AG08396 (cell line): ENCODE measurements around the gene MYL11.
A peak's percentile ranks its signal among the peaks of the same experiment; 100 is the strongest.

ENCODE experiments used
- DNase-seq: peaks from one replicate; pipeline ENCODE4 v3.0.0; 2012; ENCODE audit warnings: low spot score, mixed read lengths

The MYL11 gene

GRCh38 chr16:30354423-30355143 is 20.0 kb upstream of the MYL11 start:
- DNase-seq: no peak

DNA sequence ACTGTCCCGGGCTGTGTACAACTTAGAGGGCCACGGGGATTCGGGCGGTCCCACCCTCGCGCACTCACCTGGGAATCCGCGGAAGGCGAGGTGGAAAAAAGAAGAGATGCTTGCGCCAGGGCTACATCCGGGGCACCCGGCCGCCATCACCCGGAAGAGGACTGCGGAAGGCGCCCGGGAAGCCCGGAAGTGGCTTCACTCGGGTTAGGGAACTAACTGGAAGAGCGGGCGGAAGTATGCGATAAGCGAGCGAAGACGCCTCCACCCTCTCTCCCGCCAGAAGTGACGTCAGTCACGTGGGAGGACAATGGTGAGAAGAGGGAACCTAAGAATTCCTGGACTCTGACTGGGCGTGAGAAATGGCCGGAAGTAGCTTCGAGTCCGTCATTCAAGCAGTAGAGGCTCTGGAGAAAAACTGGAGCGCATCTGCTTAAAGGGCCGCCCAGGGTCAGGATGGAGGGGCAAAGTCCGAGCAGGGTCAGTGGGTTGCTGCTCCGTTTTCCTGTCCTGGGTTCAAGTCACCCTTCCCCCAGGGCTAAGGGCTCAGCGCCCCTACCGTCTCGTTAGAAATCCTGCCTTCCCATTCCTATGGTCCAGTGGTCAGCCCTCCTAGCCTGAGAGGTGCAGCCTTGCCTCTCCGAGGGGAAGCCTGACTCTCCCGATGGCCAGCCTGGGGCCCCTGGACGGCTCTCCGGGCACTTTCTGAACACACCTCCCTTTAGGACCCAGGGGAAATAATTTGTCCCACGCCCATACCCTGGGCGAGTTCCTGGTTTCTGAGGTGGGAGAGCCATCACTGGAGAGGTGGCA is 19.3 kb upstream of the MYL11 start, which contains the start of gene CD2BP2:
Gene CD2BP2, minus strand, starts transcription at position 165 of the 810 bp plus-strand sequence. CDS start 627 bp downstream, outside the sequence.
- DNase-seq: peak; percentile 95

DNA sequence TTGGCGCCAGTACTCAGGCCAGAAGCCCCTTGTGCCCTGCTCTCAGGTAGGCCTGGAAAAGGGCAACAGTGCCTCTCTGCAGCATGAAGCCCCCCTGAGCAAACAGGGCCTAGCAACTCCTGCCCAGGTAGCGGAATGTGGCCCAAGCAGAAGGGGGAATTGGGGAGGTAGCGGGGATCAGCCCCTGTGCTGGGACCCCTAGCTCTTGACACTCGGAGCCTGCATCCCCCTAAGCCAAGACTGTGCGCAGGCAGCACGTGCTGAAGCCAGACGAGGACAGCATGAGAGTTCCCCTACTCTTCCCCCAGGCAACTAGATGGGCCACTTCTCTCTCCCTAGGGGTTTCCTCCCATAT is 18.7 kb upstream of the MYL11 start:
- no peak for DNase-seq

DNA sequence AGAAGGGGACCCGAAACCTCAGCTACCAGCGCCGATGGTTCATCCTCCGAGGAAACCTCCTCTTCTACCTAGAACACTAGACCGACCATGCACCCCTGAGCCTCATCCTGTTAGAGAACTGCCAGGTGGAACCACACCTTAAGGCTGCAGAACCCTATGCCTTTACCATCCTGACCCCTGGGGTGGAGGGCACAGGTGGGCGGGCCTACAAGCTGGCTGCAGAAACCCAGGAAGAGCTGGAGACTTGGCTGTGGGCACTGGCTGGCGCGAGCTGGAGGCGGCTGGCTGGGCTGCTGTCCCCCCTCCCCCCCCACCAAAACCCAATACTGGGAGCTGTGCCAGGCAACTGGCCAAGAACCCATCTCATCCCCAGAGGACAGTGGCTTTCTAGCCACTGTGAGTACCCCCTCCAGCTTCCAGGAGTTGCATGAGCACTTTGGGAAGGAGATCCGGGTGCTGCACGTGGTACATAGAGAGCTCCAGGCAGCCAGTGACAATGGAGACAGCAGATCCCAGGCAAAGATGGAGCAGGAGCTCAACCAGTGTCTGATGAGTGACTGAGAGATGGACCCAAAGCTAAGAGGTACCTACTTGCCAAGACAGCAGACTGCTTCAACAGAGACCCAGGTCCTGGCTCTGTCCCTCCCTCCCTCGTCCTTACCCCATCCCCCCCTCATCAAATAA is 18.1 kb upstream of the MYL11 start:
- no peak for DNase-seq

DNA sequence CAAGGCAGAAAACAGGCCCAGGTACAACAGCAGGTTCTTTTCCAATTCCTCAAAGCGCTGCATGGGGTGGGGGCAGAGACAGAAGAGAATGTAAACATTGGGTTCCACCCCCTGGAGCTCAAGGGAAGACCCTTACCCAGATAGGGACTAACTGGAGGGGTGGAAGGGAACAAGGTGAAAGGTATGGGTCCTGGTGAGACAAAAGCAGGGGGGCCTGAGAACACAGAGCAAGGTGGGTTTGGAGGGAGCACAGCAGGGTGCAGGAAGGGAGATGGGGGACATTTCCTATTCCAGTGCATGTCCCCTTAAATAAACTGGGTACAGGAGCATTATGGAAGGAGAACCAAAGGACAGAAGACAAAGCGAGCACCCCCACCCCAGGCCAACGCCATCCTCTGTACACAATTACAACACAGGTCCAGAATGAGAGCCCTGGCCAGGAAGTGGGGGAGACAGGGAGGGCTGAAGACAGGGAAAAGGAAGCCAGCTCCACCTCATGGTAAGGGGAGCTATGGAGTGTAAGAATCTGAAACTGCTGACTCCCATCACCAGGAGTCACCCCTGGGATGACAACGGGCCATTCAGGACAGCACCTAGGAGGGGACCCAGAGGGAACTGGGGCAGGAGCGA is 17.4 kb upstream of the MYL11 start:
- no peak for DNase-seq

DNA sequence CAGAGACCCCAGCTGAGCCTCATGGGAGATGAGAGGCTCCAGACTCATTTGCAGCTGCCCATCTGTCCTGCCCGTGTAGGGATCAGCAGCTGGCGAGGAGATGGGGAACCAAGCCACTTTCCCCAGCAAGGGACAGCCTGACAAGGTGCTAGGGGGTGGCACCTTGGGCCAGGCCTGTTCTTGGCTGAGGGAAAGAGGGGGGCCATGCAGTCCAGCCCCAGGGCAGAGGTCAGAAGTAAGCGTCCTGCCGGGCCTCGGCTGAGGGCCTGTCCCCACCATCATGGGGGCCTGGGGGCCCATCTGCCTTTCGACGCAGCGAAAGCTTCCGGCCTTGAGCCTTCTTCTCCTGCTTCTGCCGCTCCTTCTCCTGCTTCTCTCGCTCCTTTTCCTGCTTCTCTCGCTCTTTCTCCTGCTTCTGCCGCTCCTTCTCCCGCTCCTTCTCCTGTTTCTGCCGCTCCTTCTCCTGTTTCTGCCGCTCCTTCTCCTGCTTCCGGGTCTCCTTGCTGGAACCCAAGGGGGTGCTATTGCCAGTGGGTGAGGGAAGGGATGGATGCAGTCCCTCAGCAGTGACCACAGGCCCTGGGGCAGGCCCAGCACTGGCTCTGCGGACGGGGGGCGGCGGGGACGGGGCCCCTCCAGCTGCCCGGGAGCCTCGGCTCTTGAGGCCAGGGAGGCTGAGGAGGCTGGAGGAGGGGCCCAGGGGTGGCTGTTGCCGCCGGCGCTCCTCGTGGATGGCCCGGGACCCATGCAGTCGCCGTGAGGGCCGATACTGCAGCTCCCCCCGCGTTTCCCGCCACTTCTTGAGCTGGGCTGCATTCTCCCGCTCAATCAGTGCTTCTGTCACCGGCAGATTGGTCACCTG is 16.7 kb upstream of the MYL11 start:
- no peak for DNase-seq

- no peak for DNase-seq
These were observed 16.0 kb upstream of the MYL11 start for GRCh38 chr16:30358577-30358936.

DNA sequence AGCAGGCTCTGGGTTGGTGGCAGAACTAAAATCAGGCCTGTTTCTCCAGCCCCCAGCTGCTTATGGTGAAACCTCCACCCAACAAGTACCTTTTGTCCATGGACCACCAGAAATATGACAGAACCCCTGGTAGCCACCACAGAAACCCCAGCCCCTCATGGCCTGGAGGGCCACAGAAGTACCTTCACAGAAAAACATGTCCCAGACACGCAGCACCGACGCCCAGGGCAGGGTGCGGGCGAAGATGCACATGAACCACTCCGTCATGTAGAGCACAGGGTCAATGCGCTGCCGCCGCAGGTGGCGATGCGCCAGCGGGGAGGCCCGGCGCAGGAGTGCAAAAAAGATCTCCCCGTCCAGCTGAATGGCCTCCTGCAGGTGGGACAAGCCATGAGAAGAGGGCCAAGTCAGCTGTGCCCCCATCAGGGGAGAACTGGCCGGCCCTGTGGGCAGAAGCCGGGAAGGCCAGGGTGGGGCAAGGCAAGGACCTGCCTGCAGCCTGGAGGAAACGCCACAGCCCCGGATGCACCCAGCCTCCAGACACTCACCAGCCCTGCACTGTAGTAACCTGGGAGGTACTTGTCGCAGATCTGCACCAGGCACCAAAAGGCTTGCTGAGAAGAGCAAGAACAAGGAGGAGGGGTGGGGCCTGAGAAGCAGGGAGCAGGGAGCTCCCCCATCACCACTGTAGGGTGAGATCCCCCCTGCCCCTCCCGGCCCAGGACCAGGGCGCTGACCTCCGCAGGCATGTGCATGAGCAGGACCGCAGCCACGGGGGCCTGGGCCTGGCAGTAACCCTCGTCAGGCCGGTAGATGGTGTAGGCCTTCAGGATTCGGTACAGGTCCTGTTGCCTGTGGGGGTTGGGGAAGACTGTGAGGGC is 15.4 kb upstream of the MYL11 start:
- DNase-seq: no peak

GRCh38 chr16:30359871-30360170 is 14.8 kb upstream of the MYL11 start:
- DNase-seq: no peak

- no peak for DNase-seq
These were observed 13.4 kb upstream of the MYL11 start for GRCh38 chr16:30361180-30361579.

GRCh38 chr16:30365200-30365599 is 9.4 kb upstream of the MYL11 start:
- DNase-seq: no peak

- DNase-seq: no peak
These were observed 8.1 kb upstream of the MYL11 start for GRCh38 chr16:30366511-30366910.

DNA sequence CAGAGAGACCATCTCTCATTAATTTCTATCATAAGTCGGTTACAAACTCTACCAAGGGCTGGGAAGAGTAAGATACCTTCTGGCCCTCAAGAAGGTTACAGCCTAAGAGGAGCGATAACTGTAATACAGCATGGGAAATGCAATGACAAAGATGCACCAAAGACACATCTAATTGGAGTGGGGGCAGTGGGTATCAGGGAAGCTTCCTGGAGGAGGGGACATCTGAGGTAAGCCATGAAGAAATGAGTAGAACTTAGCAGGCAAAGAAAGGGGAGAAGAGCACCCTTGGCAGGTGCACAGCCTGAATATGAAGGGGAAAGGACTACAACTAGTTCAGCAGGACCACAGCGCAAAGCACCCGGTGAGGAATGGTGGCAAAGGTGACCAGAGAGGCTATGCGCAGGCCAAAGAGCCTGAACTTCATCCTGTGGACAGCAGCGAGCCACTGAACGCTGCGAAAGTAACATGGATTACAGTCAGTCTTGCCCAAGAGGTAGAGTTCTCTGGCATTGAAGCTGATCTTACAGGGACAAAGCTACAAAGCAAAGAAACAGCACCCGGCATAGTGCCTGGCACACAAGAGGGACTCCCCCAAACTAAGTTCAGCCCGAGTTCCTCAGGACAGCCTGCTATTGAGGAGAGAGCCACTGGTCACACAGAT is 7.1 kb upstream of the MYL11 start:
- no peak for DNase-seq

DNA sequence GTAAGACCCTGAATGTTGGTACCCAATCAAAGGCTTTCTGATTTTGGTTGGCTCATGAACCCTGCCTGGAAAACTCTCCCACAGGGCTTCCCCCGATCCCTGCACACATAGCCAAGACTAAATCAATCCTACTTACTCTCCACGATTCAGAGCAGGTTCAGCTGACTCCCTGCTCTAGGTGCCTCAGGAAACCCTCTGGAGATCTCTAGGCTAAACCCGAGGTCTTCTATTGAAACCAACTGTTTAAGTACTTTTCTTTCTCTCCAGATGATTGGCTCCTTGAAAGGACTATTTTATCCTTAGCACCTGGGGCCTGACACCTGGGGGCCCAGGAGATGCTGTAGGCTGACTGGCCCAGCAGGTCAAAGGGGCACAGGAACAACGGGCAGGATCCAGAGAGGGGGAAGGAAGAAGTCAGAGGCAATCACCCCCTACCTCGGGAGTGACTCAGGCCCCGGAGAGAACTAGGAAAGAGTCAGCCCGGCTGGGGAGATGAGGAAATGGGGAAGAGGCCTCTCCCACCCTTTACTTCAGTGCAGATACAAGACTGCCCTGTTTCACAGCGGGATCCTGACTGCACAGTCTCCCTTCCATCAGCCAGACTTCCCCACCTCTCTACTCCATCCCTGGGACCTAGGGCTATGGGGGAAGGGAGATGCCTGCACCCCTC is 6.3 kb upstream of the MYL11 start:
- peak; percentile 64 for DNase-seq

DNA sequence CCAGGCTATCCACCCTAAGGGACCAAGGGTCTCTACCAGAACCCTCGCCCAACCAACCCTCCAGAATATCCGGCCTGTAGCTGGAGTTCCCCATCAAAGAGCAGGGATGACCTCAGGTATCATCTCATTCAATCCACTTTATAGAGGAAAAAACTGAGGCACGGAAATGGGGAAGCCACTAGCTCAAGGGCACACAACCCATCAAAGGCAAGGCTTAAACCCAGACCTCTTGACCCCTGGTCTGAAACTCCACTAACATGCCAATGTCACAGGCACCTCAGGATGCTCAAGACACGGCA is 5.9 kb upstream of the MYL11 start:
- DNase-seq: no peak

GRCh38 chr16:30369091-30369937 is 5.3 kb upstream of the MYL11 start:
- no peak for DNase-seq

GRCh38 chr16:30369938-30370455 is 4.6 kb upstream of the MYL11 start:
- DNase-seq: no peak

DNA sequence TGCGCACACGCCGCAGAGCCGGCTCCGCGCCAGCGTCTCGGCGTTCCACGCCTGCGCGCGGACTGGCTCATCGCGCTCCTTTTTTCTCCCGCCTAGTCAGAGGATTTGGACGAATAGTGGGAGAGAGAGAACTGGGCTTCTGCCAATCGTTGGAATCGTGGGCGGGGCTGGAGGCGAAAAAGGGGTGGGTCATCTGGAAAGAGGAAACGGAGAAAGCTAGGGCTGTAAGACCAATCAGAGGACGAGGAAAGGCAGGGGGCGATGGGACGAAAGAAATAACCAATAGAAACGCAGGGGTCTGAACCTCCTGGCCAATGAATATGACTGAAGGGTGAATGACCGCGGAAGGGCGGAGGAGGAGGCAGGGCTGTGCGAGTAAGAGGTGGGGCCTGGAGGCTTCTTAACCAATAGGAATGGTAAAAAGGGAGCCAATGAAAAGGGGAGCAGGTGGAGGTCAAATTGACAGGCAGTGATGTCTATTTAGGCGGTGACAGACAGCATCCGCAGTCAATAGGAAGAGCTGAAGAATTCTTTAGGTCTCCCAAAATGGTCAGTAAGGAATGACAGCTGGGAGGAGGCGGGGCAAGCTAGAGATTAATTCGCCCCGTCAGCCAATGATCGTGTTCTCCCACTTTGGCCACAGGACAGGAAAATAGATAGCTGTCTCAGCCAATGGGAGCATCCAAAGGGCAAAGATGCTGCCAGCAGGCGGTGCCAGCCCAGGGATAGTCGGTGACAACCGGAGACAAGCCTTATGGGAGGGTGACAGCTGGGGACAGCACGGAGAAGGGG is 4.0 kb upstream of the MYL11 start, which contains the start of gene TBC1D10B:
Gene TBC1D10B, minus strand, starts transcription at position 39 of the 792 bp plus-strand sequence. CDS start 311 bp downstream, outside the sequence.
- peak; percentile 98 for DNase-seq
